GM18505 (cell line): ENCODE measurements around the gene MBD4.
"Not testable (repeated sequence)": the region's sequence is repeated elsewhere in the genome, so short reads cannot be mapped to it uniquely, and the experiment has no call there.

Experiments used
- ATAC-seq: cut with Tn5 transposase; IDR thresholded peaks from one replicate; pipeline ENCODE4 v1.9.1; 2021; ENCODE audit not compliant: unreplicated experiment
- POLR2A ChIP-seq: IDR thresholded peaks from 4 replicates; pipeline ENCODE4 v1.6.1; 2011; ENCODE audit warnings: borderline replicate concordance; ENCODE audit not compliant: insufficient read depth, insufficient read length; ENCODE audit errors: extremely low read depth

Gene MBD4

DNA sequence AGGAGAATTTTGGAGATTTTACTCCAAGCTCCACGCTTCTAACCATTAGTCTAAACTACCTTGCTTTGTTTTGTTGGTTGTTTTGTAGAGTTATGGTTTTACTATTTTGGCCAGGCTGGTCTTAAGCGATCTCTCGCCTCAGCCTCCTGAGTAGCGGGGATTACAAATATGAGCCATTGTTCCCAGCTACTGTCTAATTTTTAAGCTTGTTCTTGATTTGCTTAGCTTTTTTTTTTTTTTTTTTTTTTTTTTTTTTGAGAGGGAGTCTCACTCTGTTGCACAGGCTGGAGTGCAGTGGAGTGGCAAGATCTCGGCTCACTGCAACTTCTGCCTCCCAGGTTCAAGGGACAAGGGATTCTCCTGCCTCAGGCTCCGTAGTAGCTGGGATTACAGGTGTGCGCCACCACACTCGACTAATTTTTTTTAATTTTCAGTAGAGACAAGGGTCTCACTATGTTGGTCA lies 39.8 kb downstream of the MBD4 start:
- TF ChIP-seq POLR2A, result no peak
- ATAC-seq, result peak; percentile 19

- ATAC-seq, result peak; percentile 72
- peak; percentile 47 for TF ChIP-seq POLR2A
These were observed 40.4 kb downstream of the MBD4 start for GRCh38 chr3:129399145-129399894.

DNA sequence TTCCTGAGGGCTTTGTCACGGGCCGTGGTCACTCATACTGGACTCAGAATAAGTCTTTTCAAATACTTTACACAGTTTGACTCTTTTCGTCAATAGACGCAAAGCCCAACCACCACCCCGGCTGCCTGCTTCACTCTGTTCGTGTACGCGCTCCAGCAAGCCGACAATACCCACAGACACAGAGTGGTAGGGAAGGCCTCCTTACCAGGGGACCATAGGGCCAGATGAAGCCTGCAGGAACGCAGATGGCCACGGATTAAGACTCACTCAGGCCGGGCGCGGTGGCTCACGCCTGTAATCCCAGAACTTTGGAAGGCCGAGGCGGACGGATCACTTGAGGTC lies 41.0 kb downstream of the MBD4 start:
- ATAC-seq, result no peak
- TF ChIP-seq POLR2A, result no peak

- ATAC-seq, result not testable (repeated sequence)
These were observed 45.8 kb downstream of the MBD4 start for GRCh38 chr3:129393760-129394564.

GRCh38 chr3:129393271-129393670 lies 46.5 kb downstream of the MBD4 start:
- ATAC-seq, result no peak

GRCh38 chr3:129392106-129392887 lies 47.5 kb downstream of the MBD4 start:
- ATAC-seq, result not testable (repeated sequence)

More at GRCh38 chr3:129393271-129393670, 46.5 kb downstream of the MBD4 start:
- no peak for TF ChIP-seq POLR2A

- not testable (repeated sequence) for ATAC-seq
These were observed 48.2 kb downstream of the MBD4 start for GRCh38 chr3:129391583-129391982.

- no peak for ATAC-seq
- no peak for TF ChIP-seq POLR2A
These were observed 50.2 kb downstream of the MBD4 start for GRCh38 chr3:129389572-129389937.

GRCh38 chr3:129388791-129389571 lies 50.8 kb downstream of the MBD4 start:
- not testable (repeated sequence) for ATAC-seq

DNA sequence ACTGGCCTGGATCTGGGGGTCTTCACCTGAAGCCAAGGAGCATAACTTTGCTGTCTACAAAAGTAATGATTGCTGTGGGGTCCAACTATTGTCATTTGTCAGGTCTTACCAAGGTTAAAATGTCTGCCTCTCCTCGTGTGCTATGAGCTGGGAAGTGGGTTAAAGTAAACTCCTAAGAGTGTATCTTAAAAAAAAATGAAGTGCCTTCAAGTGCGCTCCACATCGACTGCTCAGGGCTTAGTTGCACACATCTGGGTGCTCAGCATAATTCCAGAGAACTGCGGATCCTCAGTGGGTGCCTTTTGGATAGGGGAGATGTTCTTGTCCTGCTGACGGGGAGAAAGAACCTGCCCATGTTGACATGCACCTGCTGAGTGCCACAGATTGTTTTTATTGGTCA lies 52.3 kb downstream of the MBD4 start:
- TF ChIP-seq POLR2A, result no peak
- no peak for ATAC-seq

DNA sequence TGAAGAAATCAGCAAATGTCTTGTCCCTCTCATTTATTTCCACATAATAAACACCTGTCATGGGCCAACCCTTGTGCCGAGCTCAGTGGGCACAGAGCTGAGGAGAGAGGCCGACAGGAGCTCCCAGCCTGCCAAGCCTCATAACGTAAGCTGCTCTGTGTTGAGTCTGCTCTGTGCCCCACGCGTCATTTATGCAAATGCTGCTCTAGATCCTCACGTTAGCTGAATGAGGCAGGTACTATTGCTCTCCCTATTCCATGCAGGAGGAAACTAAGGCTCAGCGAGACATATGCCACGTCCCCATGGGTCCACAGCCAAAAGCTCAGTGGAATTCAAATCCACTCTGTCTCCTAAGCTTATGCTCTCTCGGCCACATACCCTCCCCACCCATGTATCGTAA lies 52.8 kb downstream of the MBD4 start:
- TF ChIP-seq POLR2A, result no peak

GRCh38 chr3:129385507-129385906 lies 54.2 kb downstream of the MBD4 start:
- ATAC-seq, result not testable (repeated sequence)

More for the DNA sequence above, 52.8 kb downstream of the MBD4 start:
- ATAC-seq, result no peak

GRCh38 chr3:129384594-129385323 lies 55.0 kb downstream of the MBD4 start:
- TF ChIP-seq POLR2A, result no peak
- ATAC-seq, result no peak

DNA sequence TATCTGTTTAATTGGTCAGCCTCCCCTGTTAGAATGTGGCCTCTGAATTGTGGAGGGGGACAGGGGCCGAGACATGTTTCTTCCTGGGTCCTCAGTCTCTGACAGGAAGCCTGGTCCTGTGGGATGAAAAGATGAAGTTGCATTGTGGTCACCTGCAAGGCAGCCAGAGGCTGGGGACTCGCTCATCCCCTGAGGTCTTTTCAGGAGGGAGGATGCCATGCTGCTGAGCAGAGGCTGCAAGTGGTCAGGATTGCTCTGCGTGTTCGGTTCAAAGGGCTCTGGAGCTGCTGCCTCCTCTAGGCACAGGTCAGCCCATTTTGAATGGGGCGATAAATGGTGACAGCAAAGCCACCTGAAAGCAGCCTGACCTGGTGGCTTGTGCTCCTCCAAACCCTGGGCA lies 55.6 kb downstream of the MBD4 start:
- not testable (repeated sequence) for ATAC-seq
